ENCODE data around the gene GALK1. TPM values are rescaled to one million over a fixed set of nuclear protein-coding genes. Genes with fewer than 3 reads are reported as not detected.
"Not testable (repeated sequence)": the region's sequence is repeated elsewhere in the genome, so short reads cannot be mapped to it uniquely, and the experiment has no call there.

GALK1 gene
- total RNA-seq (37.3 TPM), polyA plus RNA-seq (32.6 TPM)
- long read RNA-seq, donor 1, result 0 reads
- long read RNA-seq, donor 2, result 0 reads
- long read RNA-seq, donor 3, transcript GALK1-205 (8 exons, 1,866 nt), result major isoform, 23 of 29 reads
- long read RNA-seq, donor 3, partial matches to known transcripts, result 0 of 29 reads
- long read RNA-seq, donor 3, other reads (novel, unspliced or antisense), result 0 of 29 reads
- long read RNA-seq, donor 4, transcript GALK1-205 (8 exons, 1,866 nt), result major isoform, 12 of 15 reads
- long read RNA-seq, donor 4, partial matches to known transcripts, result 0 of 15 reads
- long read RNA-seq, donor 4, other reads (novel, unspliced or antisense), result 0 of 15 reads
- long read RNA-seq, donor 5, transcript GALK1-205 (8 exons, 1,866 nt), result major isoform, 21 of 30 reads
- long read RNA-seq, donor 5, partial matches to known transcripts, result 5 of 30 reads
- long read RNA-seq, donor 5, other reads (novel, unspliced or antisense), result 0 of 30 reads
- long read RNA-seq, donor 6, transcript GALK1-205 (8 exons, 1,866 nt), result major isoform, 8 of 9 reads
- long read RNA-seq, donor 6, partial matches to known transcripts, result 0 of 9 reads
- long read RNA-seq, donor 6, other reads (novel, unspliced or antisense), result 0 of 9 reads
- long read RNA-seq, donor 7, transcript GALK1-205 (8 exons, 1,866 nt), result major isoform, 10 of 12 reads
- long read RNA-seq, donor 7, partial matches to known transcripts, result 0 of 12 reads
- long read RNA-seq, donor 7, other reads (novel, unspliced or antisense), result 0 of 12 reads
- long read RNA-seq, donor 8, transcript GALK1-205 (8 exons, 1,866 nt), result major isoform, 7 of 9 reads
- long read RNA-seq, donor 8, partial matches to known transcripts, result 0 of 9 reads
- long read RNA-seq, donor 8, other reads (novel, unspliced or antisense), result 0 of 9 reads
- long read RNA-seq, donor 9, transcript GALK1-205 (8 exons, 1,866 nt), result major isoform, 10 of 11 reads
- long read RNA-seq, donor 9, partial matches to known transcripts, result 0 of 11 reads
- long read RNA-seq, donor 9, other reads (novel, unspliced or antisense), result 0 of 11 reads
- long read RNA-seq, donor 10, transcript GALK1-205 (8 exons, 1,866 nt), result major isoform, 9 of 13 reads
- long read RNA-seq, donor 10, partial matches to known transcripts, result 0 of 13 reads
- long read RNA-seq, donor 10, other reads (novel, unspliced or antisense), result 0 of 13 reads

GRCh38 chr17:75764711-75765421 is at the start of gene GALK1:
Gene GALK1, minus strand, starts transcription at chr17:75765192. Its CDS starts 56 bp downstream, at chr17:75765136.
- DNase-seq (ENCODE audit: low read depth in 6 of 9, low spot score in 9 of 9), result peak in 4 of 9 donors; percentile 66 to 84 (median 76)
- Histone ChIP-seq H3K27ac (ENCODE audit: low read depth in 1 of 2, low read length in 1 of 2) (peak within 1 kb of the TSS; percentile 69 to 75), H3K27me3 (ENCODE audit: control insufficient read depth in 2 of 2, insufficient read depth in 1 of 2, low read length in 1 of 2) (no peaks in the 10 kb centered on the region), H3K4me3 (ENCODE audit: low read length in 2 of 2) (peak within 1 kb of the TSS; percentile 63 to 73), H3K4me1 (ENCODE audit: control insufficient read depth in 2 of 2, insufficient read depth in 2 of 2, low read length in 2 of 2) (peaks cover 10 to 18% of the 10 kb centered on the region in 2 donors), H3K36me3 (ENCODE audit: control insufficient read depth in 2 of 2, insufficient read depth in 2 of 2, low read length in 1 of 2) (peaks cover 6 to 9% of the 10 kb centered on the region in 2 donors), H3K9me3 (ENCODE audit: control insufficient read depth in 2 of 2, insufficient read depth in 1 of 2, low read length in 1 of 2) (no peaks in the 10 kb centered on the region)
- under 1% methylated on average over 71 of the region's 71 CpGs for WGBS

- 90% methylated on average over 6 of the region's 6 CpGs for WGBS
- Histone ChIP-seq H3K27ac (ENCODE audit: low read depth in 1 of 2, low read length in 1 of 2) (no peak overlapping the region), H3K27me3 (ENCODE audit: control insufficient read depth in 2 of 2, insufficient read depth in 1 of 2, low read length in 1 of 2) (no peaks in the 10 kb centered on the region), H3K4me3 (ENCODE audit: low read length in 2 of 2) (no peak overlapping the region), H3K4me1 (ENCODE audit: control insufficient read depth in 2 of 2, insufficient read depth in 2 of 2, low read length in 2 of 2) (no peaks in the 10 kb centered on the region), H3K36me3 (ENCODE audit: control insufficient read depth in 2 of 2, insufficient read depth in 2 of 2, low read length in 1 of 2) (peaks cover 88 to 89% of the 10 kb centered on the region in 2 donors), H3K9me3 (ENCODE audit: control insufficient read depth in 2 of 2, insufficient read depth in 1 of 2, low read length in 1 of 2) (no peaks in the 10 kb centered on the region)
- no peak for DNase-seq (ENCODE audit: low read depth in 6 of 9, low spot score in 9 of 9)
Measured at GRCh38 chr17:75814021-75814395, 49.0 kb upstream of the GALK1 start.

- no peak overlapping the region for H3K27ac ChIP-seq (ENCODE audit: low read depth in 1 of 2, low read length in 1 of 2)
- no peak for DNase-seq (ENCODE audit: low read depth in 6 of 9, low spot score in 9 of 9)
- no peaks in the 10 kb centered on the region for H3K27me3 ChIP-seq (ENCODE audit: control insufficient read depth in 2 of 2, insufficient read depth in 1 of 2, low read length in 1 of 2)
- H3K4me3 ChIP-seq (ENCODE audit: low read length in 2 of 2), result no peak overlapping the region
- 98% methylated on average over 24 of the region's 24 CpGs for WGBS
- H3K36me3 ChIP-seq (ENCODE audit: control insufficient read depth in 2 of 2, insufficient read depth in 2 of 2, low read length in 1 of 2), result peaks cover 86 to 88% of the 10 kb centered on the region in 2 donors
- H3K9me3 ChIP-seq (ENCODE audit: control insufficient read depth in 2 of 2, insufficient read depth in 1 of 2, low read length in 1 of 2), result no peaks in the 10 kb centered on the region
- no peaks in the 10 kb centered on the region for H3K4me1 ChIP-seq (ENCODE audit: control insufficient read depth in 2 of 2, insufficient read depth in 2 of 2, low read length in 2 of 2)
Measured at GRCh38 chr17:75813081-75814020, 48.4 kb upstream of the GALK1 start.

GRCh38 chr17:75812096-75813013 is 47.4 kb upstream of the GALK1 start:
- Histone ChIP-seq H3K36me3 (ENCODE audit: control insufficient read depth in 2 of 2, insufficient read depth in 2 of 2, low read length in 1 of 2) (peaks cover 82 to 83% of the 10 kb centered on the region in 2 donors), H3K27ac (ENCODE audit: low read depth in 1 of 2, low read length in 1 of 2) (no peak overlapping the region), H3K9me3 (ENCODE audit: control insufficient read depth in 2 of 2, insufficient read depth in 1 of 2, low read length in 1 of 2) (no peaks in the 10 kb centered on the region), H3K27me3 (ENCODE audit: control insufficient read depth in 2 of 2, insufficient read depth in 1 of 2, low read length in 1 of 2) (no peaks in the 10 kb centered on the region), H3K4me3 (ENCODE audit: low read length in 2 of 2) (no peak overlapping the region), H3K4me1 (ENCODE audit: control insufficient read depth in 2 of 2, insufficient read depth in 2 of 2, low read length in 2 of 2) (no peaks in the 10 kb centered on the region)
- DNase-seq (ENCODE audit: low read depth in 6 of 9, low spot score in 9 of 9), result no peak
- 98% methylated on average over 27 of the region's 27 CpGs for WGBS

GRCh38 chr17:75811174-75811573 is 46.2 kb upstream of the GALK1 start:
- no peak for DNase-seq (ENCODE audit: low read depth in 6 of 9, low spot score in 9 of 9)
- H3K4me1 ChIP-seq (ENCODE audit: control insufficient read depth in 2 of 2, insufficient read depth in 2 of 2, low read length in 2 of 2), result no peaks in the 10 kb centered on the region
- peaks cover 71 to 74% of the 10 kb centered on the region in 2 donors for H3K36me3 ChIP-seq (ENCODE audit: control insufficient read depth in 2 of 2, insufficient read depth in 2 of 2, low read length in 1 of 2)
- H3K27me3 ChIP-seq (ENCODE audit: control insufficient read depth in 2 of 2, insufficient read depth in 1 of 2, low read length in 1 of 2), result no peaks in the 10 kb centered on the region
- H3K4me3 ChIP-seq (ENCODE audit: low read length in 2 of 2), result no peak overlapping the region
- 97% methylated on average over 7 of the region's 7 CpGs for WGBS
- H3K27ac ChIP-seq (ENCODE audit: low read depth in 1 of 2, low read length in 1 of 2), result no peak overlapping the region
- H3K9me3 ChIP-seq (ENCODE audit: control insufficient read depth in 2 of 2, insufficient read depth in 1 of 2, low read length in 1 of 2), result no peaks in the 10 kb centered on the region

GRCh38 chr17:75810756-75811155 is 45.8 kb upstream of the GALK1 start:
- H3K27ac ChIP-seq (ENCODE audit: low read depth in 1 of 2, low read length in 1 of 2); H3K4me1 ChIP-seq (ENCODE audit: control insufficient read depth in 2 of 2, insufficient read depth in 2 of 2, low read length in 2 of 2); DNase-seq (ENCODE audit: low read depth in 6 of 9, low spot score in 9 of 9): not testable (repeated sequence)

GRCh38 chr17:75810216-75810615 is 45.2 kb upstream of the GALK1 start:
- WGBS, result 97% methylated on average over 5 of the region's 5 CpGs
- Histone ChIP-seq H3K27ac (ENCODE audit: low read depth in 1 of 2, low read length in 1 of 2) (no peak overlapping the region), H3K36me3 (ENCODE audit: control insufficient read depth in 2 of 2, insufficient read depth in 2 of 2, low read length in 1 of 2) (peaks cover 62 to 68% of the 10 kb centered on the region in 2 donors), H3K27me3 (ENCODE audit: control insufficient read depth in 2 of 2, insufficient read depth in 1 of 2, low read length in 1 of 2) (no peaks in the 10 kb centered on the region), H3K4me1 (ENCODE audit: control insufficient read depth in 2 of 2, insufficient read depth in 2 of 2, low read length in 2 of 2) (no peaks in the 10 kb centered on the region), H3K9me3 (ENCODE audit: control insufficient read depth in 2 of 2, insufficient read depth in 1 of 2, low read length in 1 of 2) (no peaks in the 10 kb centered on the region), H3K4me3 (ENCODE audit: low read length in 2 of 2) (no peak overlapping the region)
- no peak for DNase-seq (ENCODE audit: low read depth in 6 of 9, low spot score in 9 of 9)

More at GRCh38 chr17:75810756-75811155, 45.8 kb upstream of the GALK1 start:
- H3K36me3 ChIP-seq (ENCODE audit: control insufficient read depth in 2 of 2, insufficient read depth in 2 of 2, low read length in 1 of 2), result peaks cover 67 to 71% of the 10 kb centered on the region in 2 donors
- H3K4me3 ChIP-seq (ENCODE audit: low read length in 2 of 2); H3K27me3 ChIP-seq (ENCODE audit: control insufficient read depth in 2 of 2, insufficient read depth in 1 of 2, low read length in 1 of 2); H3K9me3 ChIP-seq (ENCODE audit: control insufficient read depth in 2 of 2, insufficient read depth in 1 of 2, low read length in 1 of 2): not testable (repeated sequence)
- WGBS, result 98% methylated on average over 11 of the region's 11 CpGs
